Stimulated activated CD8-positive, alpha-beta memory T cell treated with anti-CD3 and anti-CD28 coated beads, Interleukin-7, amount 100 ng/mL, for 24 hours (primary cell): Measurements from ENCODE around the gene KCNQ5.
"Not testable (repeated sequence)": the region's sequence is repeated elsewhere in the genome, so short reads cannot be mapped to it uniquely, and the experiment has no call there.

Experiments used
- DNase-seq: peaks from one replicate; pipeline ENCODE4 v3.0.0-alpha.2; 2020; ENCODE audit warnings: low read depth

Gene KCNQ5

GRCh38 chr6:72844614-72845013 is 222.8 kb downstream of the KCNQ5 start:
- DNase-seq, result no peak

GRCh38 chr6:72849346-72849745 is 227.5 kb downstream of the KCNQ5 start:
- no peak for DNase-seq

GRCh38 chr6:72850040-72850439 is 228.2 kb downstream of the KCNQ5 start:
- DNase-seq, result no peak

GRCh38 chr6:72850469-72850868 is 228.6 kb downstream of the KCNQ5 start:
- no peak for DNase-seq

GRCh38 chr6:72855471-72855870 is 233.6 kb downstream of the KCNQ5 start:
- DNase-seq, result no peak

- no peak for DNase-seq
Observed at GRCh38 chr6:72856801-72857200, 234.9 kb downstream of the KCNQ5 start.

- no peak for DNase-seq
Observed at GRCh38 chr6:72857791-72858585, 236.1 kb downstream of the KCNQ5 start.

GRCh38 chr6:72861059-72861458 is 239.2 kb downstream of the KCNQ5 start:
- DNase-seq, result no peak

- no peak for DNase-seq
Observed at GRCh38 chr6:72861935-72862432, 240.1 kb downstream of the KCNQ5 start.

GRCh38 chr6:72863131-72863530 is 241.3 kb downstream of the KCNQ5 start:
- DNase-seq, result no peak

- DNase-seq, result no peak
Observed at GRCh38 chr6:72864236-72864635, 242.4 kb downstream of the KCNQ5 start.

GRCh38 chr6:72864799-72865198 is 242.9 kb downstream of the KCNQ5 start:
- DNase-seq, result no peak

GRCh38 chr6:72865467-72865866 is 243.6 kb downstream of the KCNQ5 start:
- no peak for DNase-seq

- no peak for DNase-seq
Observed at GRCh38 chr6:72869621-72870020, 247.8 kb downstream of the KCNQ5 start.

GRCh38 chr6:72873433-72873832 is 251.6 kb downstream of the KCNQ5 start:
- DNase-seq, result no peak

- DNase-seq, result no peak
Observed at GRCh38 chr6:72876256-72876655, 254.4 kb downstream of the KCNQ5 start.

- DNase-seq, result no peak
Observed at GRCh38 chr6:72886170-72886569, 264.3 kb downstream of the KCNQ5 start.

GRCh38 chr6:72890233-72890632 is 268.4 kb downstream of the KCNQ5 start:
- no peak for DNase-seq

GRCh38 chr6:72890671-72891070 is 268.8 kb downstream of the KCNQ5 start:
- DNase-seq, result no peak

GRCh38 chr6:72892901-72893300 is 271.0 kb downstream of the KCNQ5 start:
- no peak for DNase-seq

- no peak for DNase-seq
Observed at GRCh38 chr6:72894091-72894490, 272.2 kb downstream of the KCNQ5 start.

GRCh38 chr6:72898313-72898712 is 276.4 kb downstream of the KCNQ5 start:
- DNase-seq, result not testable (repeated sequence)

- no peak for DNase-seq
Observed at GRCh38 chr6:72905705-72906478, 284.0 kb downstream of the KCNQ5 start.
